Fibroblast of lung (primary cell): ENCODE data around the gene MMP14.

Source experiments
- CTCF ChIP-seq, 2 donors: IDR thresholded peaks in 1 of 2; conservative IDR thresholded peaks in 1 of 2; 1 replicate in 1 of 2; 2 replicates in 1 of 2; pipeline ENCODE4 v1.5.1; 2011 to 2012; ENCODE audit warnings: low read length in 2 of 2, control low read depth in 1 of 2, inconsistent platforms in 1 of 2, low read depth in 1 of 2, mild to moderate bottlenecking in 1 of 2
- EZH2 ChIP-seq: IDR thresholded peaks from 2 replicates; pipeline ENCODE4 v1.5.1; 2012; ENCODE audit warnings: low read length, control low read depth, mild to moderate bottlenecking; ENCODE audit errors: missing control alignments

- no peak for TF ChIP-seq CTCF (conservative IDR thresholded peaks at IDR 0.05 in 1 of 2, IDR thresholded peaks at IDR 0.05 in 1 of 2; ENCODE audit: low read depth in 1 of 2, low read length in 2 of 2)
- no peak for TF ChIP-seq EZH2
Observed at GRCh38 chr14:22852599-22852939, 16.2 kb downstream of the MMP14 start.
